HG03060 (cell line): ENCODE results near the gene LPAR6.

Source experiments
- ATAC-seq: cut with Tn5 transposase; IDR thresholded peaks from one replicate; pipeline ENCODE4 v1.9.1; 2021; ENCODE audit warnings: low read depth, moderate number of reproducible peaks; ENCODE audit not compliant: unreplicated experiment

LPAR6 gene

GRCh38 chr13:48380581-48380980 is 32.3 kb downstream of the LPAR6 start:
- no peak for ATAC-seq

DNA sequence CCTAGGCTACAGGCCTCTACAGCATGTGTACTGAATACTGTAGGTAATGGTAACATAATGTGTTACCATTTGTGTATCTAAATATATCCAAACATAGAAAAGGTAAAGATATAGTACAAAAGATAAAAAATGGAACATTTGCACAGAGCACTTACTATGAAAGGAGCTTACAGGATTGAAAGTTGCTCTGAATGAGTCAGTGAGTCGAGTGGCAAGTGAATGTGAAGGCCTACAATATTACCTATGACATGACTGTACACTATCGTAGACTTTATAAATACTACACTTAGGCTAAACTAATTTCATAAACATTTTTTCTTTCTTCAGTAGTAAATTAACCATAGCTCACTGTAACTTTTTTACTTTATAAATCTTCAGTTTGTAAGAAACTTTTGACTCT is 35.1 kb downstream of the LPAR6 start:
- no peak for ATAC-seq

DNA sequence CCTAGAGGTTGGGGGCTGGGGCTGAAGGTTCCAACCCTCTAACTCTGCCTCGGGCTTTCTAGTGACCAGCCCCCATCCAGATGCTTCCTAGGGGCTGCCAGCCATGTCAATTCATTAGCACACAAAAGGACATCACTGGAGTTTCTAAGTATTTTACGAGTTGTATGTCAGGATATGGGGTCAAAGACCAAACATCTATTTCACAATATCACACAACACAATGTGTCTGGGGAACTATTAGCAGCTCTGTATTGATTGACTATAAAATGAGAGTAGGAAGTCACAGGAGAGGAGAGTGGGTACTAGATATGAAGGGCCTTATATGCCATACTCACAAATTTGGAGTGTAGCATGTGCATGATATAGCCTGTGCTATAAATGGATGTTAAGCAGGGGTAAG is 42.1 kb downstream of the LPAR6 start:
- no peak for ATAC-seq

- no peak for ATAC-seq
Measured at GRCh38 chr13:48369988-48370387, 42.9 kb downstream of the LPAR6 start.
